Endothelial cell of umbilical vein (primary cell): ENCODE data around the gene SHMT1. TPM values are rescaled to one million over a fixed set of nuclear protein-coding genes. Genes with fewer than 3 reads are reported as not detected.

Experiments used
- BruUV-seq: library from RNA; stranded (reverse); fragments of 400-500 nt; replicated peaks from 2 replicates; lab custom pipeline; 2021; lab: Mats Ljungman, UMichigan
- CTCF ChIA-PET: fragments of 300-600, 350-600 bp; sonication (Branson Sonifier 250); formaldehyde crosslinking; loops from one replicate; lab custom pipeline; 2021; ENCODE audit warnings: antibody characterized with exemption, inconsistent platforms; lab: Charles Lee
- POLR2A ChIA-PET: fragments of 300-600, 350-600 bp; sonication (Branson Sonifier 250); formaldehyde crosslinking; loops from one replicate; lab custom pipeline; 2021; ENCODE audit warnings: antibody characterized with exemption, inconsistent platforms; lab: Charles Lee
- DNase-seq: peaks from one replicate; pipeline ENCODE4 v3.0.0-alpha.2; 2011; ENCODE audit warnings: low read depth, low spot score
- FAIRE-seq: peaks from 2 replicates; lab custom pipeline; 2011; peaks lifted over from hg19 to GRCh38; lab: Jason Lieb, UNC
- H2AFZ ChIP-seq: 2 replicates; pipeline ENCODE4 v1.6.0; 2012; ENCODE audit warnings: low read depth, low read length, control low read depth, inconsistent platforms
- H3K27ac ChIP-seq: 2 replicates; pipeline ENCODE4 v1.5.1; 2011; ENCODE audit warnings: low read depth, mild to moderate bottlenecking, control low read depth, low read length, moderate library complexity; ENCODE audit not compliant: insufficient read depth
- H3K27me3 ChIP-seq, 2 experiments: 2 replicates each; pipeline versions ENCODE4 v1.6.0 to v1.6.1; 2011; ENCODE audit warnings: low read length in 2 of 2, mixed read lengths in 1 of 2; ENCODE audit not compliant: control insufficient read depth in 2 of 2, insufficient read depth in 2 of 2
- H3K36me3 ChIP-seq, 2 experiments: 2 replicates in 1 of 2; 3 replicates in 1 of 2; pipeline ENCODE4 v1.5.1; 2011; ENCODE audit warnings: low read length in 2 of 2, mild to moderate bottlenecking in 1 of 2, moderate library complexity in 1 of 2; ENCODE audit not compliant: control insufficient read depth in 2 of 2, insufficient read depth in 2 of 2; ENCODE audit errors: extremely low read depth in 1 of 2
- H3K4me1 ChIP-seq: 3 replicates; pipeline ENCODE4 v1.5.1; 2011; ENCODE audit warnings: mild to moderate bottlenecking, low read length; ENCODE audit not compliant: control insufficient read depth, insufficient read depth; ENCODE audit errors: extremely low read depth
- H3K4me2 ChIP-seq: 2 replicates; pipeline ENCODE4 v1.6.1; 2011; ENCODE audit warnings: low read length, control low read depth, mixed read lengths; ENCODE audit not compliant: insufficient read depth
- H3K4me3 ChIP-seq, 3 experiments: fragments of 200-600 bp in 1 of 3; sonication (generic), shearing (Covaris generic) in 1 of 3; replicated peaks in 1 of 3; 2 replicates each; pipeline ENCODE4 v1.5.1; 2011 to 2016; ENCODE audit warnings: control low read depth in 3 of 3, low read length in 3 of 3, mild to moderate bottlenecking in 2 of 3, inconsistent platforms in 1 of 3, low read depth in 1 of 3, moderate library complexity in 1 of 3; ENCODE audit not compliant: insufficient read depth in 1 of 3
- H3K79me2 ChIP-seq: 2 replicates; pipeline ENCODE4 v1.6.0; 2012; ENCODE audit warnings: low read length, inconsistent platforms; ENCODE audit not compliant: control insufficient read depth, insufficient read depth
- H3K9ac ChIP-seq: replicated peaks from 2 replicates; pipeline ENCODE3; 2011; ENCODE audit warnings: low read length, control low read depth; ENCODE audit not compliant: insufficient read depth; ENCODE audit errors: extremely low read depth
- H3K9me1 ChIP-seq: replicated peaks from 3 replicates; pipeline ENCODE4 v1.6.0; 2011; ENCODE audit warnings: mild to moderate bottlenecking, low read length; ENCODE audit not compliant: control insufficient read depth, insufficient read depth; ENCODE audit errors: extremely low read depth
- H3K9me3 ChIP-seq: replicated peaks from 2 replicates; pipeline ENCODE4 v1.5.1; 2012; ENCODE audit warnings: low read length, inconsistent platforms; ENCODE audit not compliant: control insufficient read depth, insufficient read depth
- H4K20me1 ChIP-seq: replicated peaks from 2 replicates; pipeline ENCODE3; 2011; ENCODE audit warnings: mild to moderate bottlenecking, low read length; ENCODE audit not compliant: control insufficient read depth, insufficient read depth; ENCODE audit errors: extremely low read depth
- CTCF ChIP-seq, 2 donors: IDR thresholded peaks; 1 replicate in 1 of 2; 2 replicates in 1 of 2; pipeline ENCODE4 v1.5.1; 2011; ENCODE audit warnings: low read length in 2 of 2, mild to moderate bottlenecking in 2 of 2, moderate library complexity in 2 of 2, control low read depth in 1 of 2, inconsistent platforms in 1 of 2, low read depth in 1 of 2; ENCODE audit not compliant: insufficient read depth in 1 of 2; ENCODE audit errors: extremely low read depth in 1 of 2
- EZH2 ChIP-seq: IDR thresholded peaks from 2 replicates; pipeline ENCODE4 v1.6.1; 2012; ENCODE audit warnings: borderline replicate concordance, low read depth, mild to moderate bottlenecking, moderate library complexity, low read length, inconsistent platforms; ENCODE audit not compliant: severe bottlenecking
- FOS ChIP-seq: IDR thresholded peaks from 2 replicates; pipeline ENCODE4 v1.6.1; 2011; ENCODE audit warnings: mild to moderate bottlenecking, low read length, moderate library complexity, borderline replicate concordance; ENCODE audit not compliant: insufficient read depth
- GATA2 ChIP-seq: IDR thresholded peaks from 2 replicates; pipeline ENCODE4 v1.7.0; 2011; ENCODE audit warnings: low read depth, mild to moderate bottlenecking, moderate library complexity, mixed read lengths, low read length; ENCODE audit not compliant: insufficient read length, insufficient read depth
- JUN ChIP-seq: IDR thresholded peaks from 2 replicates; pipeline ENCODE4 v1.6.1; 2011; ENCODE audit warnings: borderline replicate concordance, low read depth; ENCODE audit not compliant: insufficient read length, insufficient read depth
- MAX ChIP-seq: IDR thresholded peaks from 2 replicates; pipeline ENCODE4 v1.6.1; 2011; ENCODE audit not compliant: insufficient read depth, insufficient read length
- MYC ChIP-seq: IDR thresholded peaks from one replicate; pipeline ENCODE4 v1.6.1; 2011; ENCODE audit warnings: mild to moderate bottlenecking, low read depth, low read length
- POLR2A ChIP-seq: IDR thresholded peaks from 2 replicates; pipeline ENCODE4 v1.6.1; 2012; ENCODE audit warnings: low read depth, mild to moderate bottlenecking, control low read depth, low read length
- POLR2AphosphoS5 ChIP-seq: IDR thresholded peaks from 2 replicates; pipeline ENCODE4 v1.6.1; 2012; ENCODE audit warnings: low read depth, mild to moderate bottlenecking, control low read depth, low read length, moderate library complexity; ENCODE audit not compliant: insufficient read depth
- dilution Hi-C: fragments of 300-500 bp; cut with MboI; formaldehyde crosslinking; loops from one replicate; pipeline ENCODE4 v1.15.0; 2019; ENCODE audit warnings: low sequenced_read_pairs; ENCODE audit not compliant: extremely low pct_ligation_motif_present
- intact Hi-C: fragments of 100-400 bp; cut with micrococcal nuclease; formaldehyde crosslinking; loops from one replicate; pipeline ENCODE4 v1.10.0; 2022
- polyA plus RNA-seq, 4 experiments: library from polyadenylated mRNA; depleted of rRNA in 3 of 4; stranded (reverse) in 3 of 4; unstranded in 1 of 4; fragments of >200 nt; gene quantifications; 2 replicates each; pipeline versions ENCODE4 v1.2.1 to v1.2.3, GENCODE V29; 2011 to 2012; ENCODE audit warnings: missing spikeins in 1 of 4
- total RNA-seq: library from RNA; stranded (reverse); gene quantifications from 2 replicates; pipeline ENCODE4 v1.2.3, GENCODE V29; 2021

Gene SHMT1
- total and polyA plus RNA-seq, 2 donors (not counting 3 experiments of a cell fraction or from before 2014, with no cell fraction given), result 18.9 to 27.6 TPM

GRCh38 chr17:18324140-18325050 is 39.0 kb downstream of the SHMT1 start:
- no peak overlapping the region for H3K4me3 ChIP-seq
- TF ChIP-seq MYC (no peak), MAX (no peak), CTCF (IDR thresholded peaks at IDR 0.05; ENCODE audit: extremely low read depth in 1 of 2, insufficient read depth in 1 of 2, low read depth in 1 of 2, low read length in 2 of 2) (no peak), POLR2AphosphoS5 (no peak), EZH2 (no peak), GATA2 (no peak), FOS (no peak), JUN (no peak), POLR2A (no peak)
- H3K79me2 ChIP-seq, result peaks cover 12% of the 10 kb centered on the region
- no peaks in the 10 kb centered on the region for H3K9me3 ChIP-seq
- no peak overlapping the region for H3K9ac ChIP-seq
- DNase-seq, result no peak
- BruUV-seq, result no TSS peak
- H3K36me3 ChIP-seq, result peaks cover 3 to 44% of the 10 kb centered on the region in 2 experiments
- dilution Hi-C loops, result no loop called here
- ChIA-PET POLR2A (no interaction called here), CTCF (interaction anchor here (1.1 to 2.2 kb wide), 2 partner anchors 9 to 107 kb away, joined by 3 to 10 read pairs; no protein-coding TSS in a partner anchor)
- H3K4me2 ChIP-seq, result no peak overlapping the region
- no peaks in the 10 kb centered on the region for H3K27me3 ChIP-seq
- no peaks in the 10 kb centered on the region for H3K4me1 ChIP-seq
- intact Hi-C loops, result no loop called here
- no peak for FAIRE-seq
- H4K20me1 ChIP-seq, result no peaks in the 10 kb centered on the region
- H2AFZ ChIP-seq, result no peak overlapping the region
- H3K9me1 ChIP-seq, result no peaks in the 10 kb centered on the region
- no peak overlapping the region for H3K27ac ChIP-seq
